ENCODE measurements around the gene DCAF12. TPM values are rescaled to one million over a fixed set of nuclear protein-coding genes. Genes with fewer than 3 reads are reported as not detected.

Gene DCAF12
- total RNA-seq, 1 donor from 2014 or later, result 52.6 TPM

DNA sequence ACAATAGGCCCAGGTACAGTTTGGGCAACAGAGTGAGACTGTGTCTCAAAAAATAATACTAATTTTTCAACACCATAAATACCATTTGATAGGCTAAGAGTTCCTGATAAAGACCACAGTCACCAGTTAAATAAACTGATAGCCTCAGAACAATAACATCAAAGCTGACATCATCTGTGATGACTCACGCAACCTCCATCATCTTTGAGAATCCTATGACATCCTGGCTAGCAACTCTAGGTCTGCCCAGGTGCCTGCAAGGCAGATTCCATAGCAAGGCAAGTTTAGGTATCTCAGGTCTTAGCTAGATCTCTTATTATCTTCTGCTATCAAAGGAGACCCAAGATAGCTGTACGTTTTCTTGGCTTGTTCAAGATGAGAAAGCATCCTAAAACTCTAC, 47.3 kb downstream of the DCAF12 start:
- peak overlapping the region; percentile 27 for H3K27ac Mint-ChIP-seq (ENCODE audit: unreplicated experiment)
- no peaks in the 10 kb centered on the region for H3K36me3 Mint-ChIP-seq (ENCODE audit: low read depth)
- TF ChIP-seq, protein P1, sequence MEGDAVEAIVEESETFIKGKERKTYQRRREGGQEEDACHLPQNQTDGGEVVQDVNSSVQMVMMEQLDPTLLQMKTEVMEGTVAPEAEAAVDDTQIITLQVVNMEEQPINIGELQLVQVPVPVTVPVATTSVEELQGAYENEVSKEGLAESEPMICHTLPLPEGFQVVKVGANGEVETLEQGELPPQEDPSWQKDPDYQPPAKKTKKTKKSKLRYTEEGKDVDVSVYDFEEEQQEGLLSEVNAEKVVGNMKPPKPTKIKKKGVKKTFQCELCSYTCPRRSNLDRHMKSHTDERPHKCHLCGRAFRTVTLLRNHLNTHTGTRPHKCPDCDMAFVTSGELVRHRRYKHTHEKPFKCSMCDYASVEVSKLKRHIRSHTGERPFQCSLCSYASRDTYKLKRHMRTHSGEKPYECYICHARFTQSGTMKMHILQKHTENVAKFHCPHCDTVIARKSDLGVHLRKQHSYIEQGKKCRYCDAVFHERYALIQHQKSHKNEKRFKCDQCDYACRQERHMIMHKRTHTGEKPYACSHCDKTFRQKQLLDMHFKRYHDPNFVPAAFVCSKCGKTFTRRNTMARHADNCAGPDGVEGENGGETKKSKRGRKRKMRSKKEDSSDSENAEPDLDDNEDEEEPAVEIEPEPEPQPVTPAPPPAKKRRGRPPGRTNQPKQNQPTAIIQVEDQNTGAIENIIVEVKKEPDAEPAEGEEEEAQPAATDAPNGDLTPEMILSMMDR (conservative IDR thresholded peaks at IDR 0.05), result no peak
- DNase-seq (ENCODE audit: low read depth, low spot score), result no peak
- no peaks in the 10 kb centered on the region for H3K9me3 Mint-ChIP-seq
- H3K4me3 Mint-ChIP-seq, result no peak overlapping the region
- H3K27me3 Mint-ChIP-seq (ENCODE audit: low read depth), result no peaks in the 10 kb centered on the region
- peaks cover 6% of the 10 kb centered on the region for H3K4me1 Mint-ChIP-seq

DNA sequence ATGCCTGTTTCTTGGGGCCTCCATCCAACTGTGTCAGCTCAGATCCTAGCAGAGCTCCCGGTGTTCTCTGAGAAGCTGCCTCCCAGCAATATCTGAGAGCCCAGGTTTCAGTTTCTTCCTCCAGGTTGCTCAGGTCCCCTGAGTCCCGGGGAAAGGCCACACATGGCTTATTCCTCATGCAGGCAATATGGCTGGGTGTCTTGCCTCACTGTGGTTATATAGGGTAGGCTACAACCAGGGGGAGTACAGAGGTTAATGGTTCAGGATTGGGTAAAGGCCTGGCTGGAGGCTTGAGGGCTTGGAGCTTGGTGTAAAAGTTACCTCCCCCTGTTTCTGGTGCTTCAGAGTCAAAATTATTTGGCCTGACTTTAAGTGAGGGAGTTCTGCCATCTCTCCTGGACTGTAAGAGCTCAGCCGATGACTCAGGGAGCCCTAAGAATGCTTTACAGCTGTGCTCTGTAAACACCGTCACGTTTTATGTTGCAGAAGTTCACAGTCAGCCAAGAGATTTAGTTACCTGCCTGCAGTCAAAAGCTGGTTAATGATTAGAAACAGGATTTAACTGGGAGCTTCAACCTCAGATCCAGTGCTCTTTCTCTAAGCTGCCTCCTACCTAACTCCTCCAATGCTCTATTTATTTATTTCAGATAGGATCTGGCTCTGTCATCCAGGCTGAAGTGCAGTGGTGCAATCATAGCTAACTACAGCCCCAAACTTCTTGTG, 53.5 kb downstream of the DCAF12 start:
- Mint-ChIP-seq H3K27ac (ENCODE audit: unreplicated experiment) (peak overlapping the region; percentile 28), H3K4me1 (peaks cover 3% of the 10 kb centered on the region), H3K4me3 (no peak overlapping the region), H3K9me3 (no peaks in the 10 kb centered on the region), H3K36me3 (ENCODE audit: low read depth) (no peaks in the 10 kb centered on the region), H3K27me3 (ENCODE audit: low read depth) (no peaks in the 10 kb centered on the region)
- DNase-seq (ENCODE audit: low read depth, low spot score), result no peak
- TF ChIP-seq, protein P1 (conservative IDR thresholded peaks at IDR 0.05), result no peak

DNA sequence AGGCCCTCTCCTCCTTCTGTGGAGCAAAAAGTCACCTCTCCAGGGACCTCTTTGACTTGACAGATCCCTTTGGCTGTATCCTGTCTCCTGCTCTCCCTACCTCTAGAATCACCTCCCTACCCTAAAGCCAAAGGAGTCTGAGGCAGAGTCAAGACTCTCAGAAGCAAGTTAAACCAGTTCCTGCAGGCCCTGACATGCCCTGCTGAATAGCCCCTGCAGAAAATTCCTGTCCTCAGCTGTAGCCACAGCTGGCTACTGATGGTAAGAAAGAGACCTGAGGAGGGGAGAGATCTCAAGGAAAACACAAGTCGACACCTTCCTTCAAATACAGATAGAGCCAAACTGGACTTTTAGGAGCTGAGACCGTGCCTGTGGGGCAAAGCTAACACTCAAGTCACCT, 54.1 kb downstream of the DCAF12 start:
- TF ChIP-seq, protein P1 (conservative IDR thresholded peaks at IDR 0.05), result no peak
- Mint-ChIP-seq H3K36me3 (ENCODE audit: low read depth) (no peaks in the 10 kb centered on the region), H3K27ac (ENCODE audit: unreplicated experiment) (peak overlapping the region; percentile 28), H3K9me3 (no peaks in the 10 kb centered on the region), H3K4me1 (peaks cover 3% of the 10 kb centered on the region), H3K27me3 (ENCODE audit: low read depth) (no peaks in the 10 kb centered on the region), H3K4me3 (no peak overlapping the region)
- no peak for DNase-seq (ENCODE audit: low read depth, low spot score)

DNA sequence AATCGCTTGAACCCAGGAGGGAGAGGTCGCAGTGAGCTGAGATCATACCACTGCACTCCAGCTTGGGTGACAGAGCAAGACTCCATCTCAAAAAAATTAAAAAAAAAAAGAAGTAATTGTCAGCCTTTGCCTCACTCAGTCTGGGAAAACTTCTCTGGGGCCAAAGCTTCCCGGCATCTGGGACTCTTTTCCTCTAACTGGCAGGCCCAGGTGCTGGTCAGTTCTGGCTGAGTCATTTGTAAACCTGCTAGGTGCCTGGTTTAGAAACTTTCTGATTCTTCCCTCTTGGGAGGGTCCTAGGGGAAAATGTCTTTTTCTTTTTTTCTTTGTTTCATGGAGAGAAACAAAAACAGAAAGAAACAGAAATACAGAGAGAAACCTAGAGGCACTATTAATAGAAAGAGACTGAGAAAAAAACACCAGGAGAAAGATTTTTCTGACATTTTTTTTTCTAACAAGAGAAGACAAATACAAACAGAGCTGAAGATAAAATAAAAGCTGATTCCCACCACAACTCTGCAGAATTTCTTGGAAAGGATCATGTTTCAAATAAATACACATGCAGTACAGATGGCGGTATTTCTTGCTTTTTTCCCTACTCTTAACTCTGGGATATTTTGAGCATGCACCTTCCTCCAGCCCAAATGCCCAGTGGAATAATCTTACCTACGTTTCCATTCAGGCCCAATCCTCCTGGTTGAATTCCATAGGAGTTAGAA, 55.7 kb downstream of the DCAF12 start:
- Mint-ChIP-seq H3K4me3 (no peak overlapping the region), H3K27ac (ENCODE audit: unreplicated experiment) (no peak overlapping the region), H3K36me3 (ENCODE audit: low read depth) (no peaks in the 10 kb centered on the region), H3K9me3 (no peaks in the 10 kb centered on the region), H3K27me3 (ENCODE audit: low read depth) (no peaks in the 10 kb centered on the region), H3K4me1 (peaks cover 3% of the 10 kb centered on the region)
- TF ChIP-seq, protein P1 (conservative IDR thresholded peaks at IDR 0.05), result no peak
- DNase-seq (ENCODE audit: low read depth, low spot score), result no peak

DNA sequence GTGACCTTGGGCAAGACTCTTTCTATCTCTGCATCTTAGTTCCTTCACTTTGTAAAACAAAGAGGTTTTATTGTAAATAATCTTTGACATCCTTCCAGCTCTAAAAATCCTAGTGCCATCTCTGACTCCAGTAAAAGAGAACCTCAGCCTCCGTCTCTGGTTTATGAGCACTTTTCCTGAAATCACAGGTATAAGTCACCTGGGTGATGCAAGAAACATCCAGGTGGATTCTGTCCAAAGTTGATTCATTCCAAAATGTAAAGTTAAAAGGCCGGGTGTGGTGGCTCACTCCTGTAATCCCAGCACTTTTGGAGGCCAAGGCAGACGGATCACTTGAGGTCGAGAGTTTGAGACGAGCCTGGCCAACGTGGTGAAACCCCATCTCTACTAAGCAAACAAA, 56.7 kb downstream of the DCAF12 start:
- Mint-ChIP-seq H3K4me1 (peaks cover 3% of the 10 kb centered on the region), H3K4me3 (no peak overlapping the region), H3K27ac (ENCODE audit: unreplicated experiment) (no peak overlapping the region), H3K9me3 (no peaks in the 10 kb centered on the region), H3K36me3 (ENCODE audit: low read depth) (no peaks in the 10 kb centered on the region), H3K27me3 (ENCODE audit: low read depth) (no peaks in the 10 kb centered on the region)
- TF ChIP-seq, protein P1 (conservative IDR thresholded peaks at IDR 0.05), result no peak
- no peak for DNase-seq (ENCODE audit: low read depth, low spot score)

Data from neural crest cell (in vitro differentiated cells).